Dendritic cell treated with granulocyte-macrophage colony-stimulating factor and Interleukin-4, amounts not matched to agents 40 ng/mL and 50 ng/mL, for 4 days (primary cell): Measurements from ENCODE around the gene C2orf72.
A peak's percentile ranks its signal among the peaks of the same experiment; 100 is the strongest.

Experiments
- H3K27ac Mint-ChIP-seq: one replicate; pipeline ENCODE4 v1.8.0; 2022; ENCODE audit warnings: mild to moderate bottlenecking, mixed read lengths
- H3K27me3 Mint-ChIP-seq: one replicate; pipeline ENCODE4 v1.8.0; 2022; ENCODE audit warnings: mild to moderate bottlenecking, mixed read lengths
- H3K36me3 Mint-ChIP-seq: one replicate; pipeline ENCODE4 v1.8.0; 2022; ENCODE audit warnings: low read depth, mixed read lengths
- H3K4me1 Mint-ChIP-seq: one replicate; pipeline ENCODE4 v1.8.0; 2022; ENCODE audit warnings: low read depth, mixed read lengths
- H3K4me3 Mint-ChIP-seq: one replicate; pipeline ENCODE4 v1.8.0; 2022; ENCODE audit warnings: mild to moderate bottlenecking, moderate library complexity, mixed read lengths
- H3K9me3 Mint-ChIP-seq: one replicate; pipeline ENCODE4 v1.8.0; 2022; ENCODE audit warnings: mixed read lengths
- intact Hi-C: fragments of 100-400 bp; cut with micrococcal nuclease; formaldehyde crosslinking; loops from one replicate; pipeline ENCODE4 v1.15.0; 2022

The C2orf72 gene

DNA sequence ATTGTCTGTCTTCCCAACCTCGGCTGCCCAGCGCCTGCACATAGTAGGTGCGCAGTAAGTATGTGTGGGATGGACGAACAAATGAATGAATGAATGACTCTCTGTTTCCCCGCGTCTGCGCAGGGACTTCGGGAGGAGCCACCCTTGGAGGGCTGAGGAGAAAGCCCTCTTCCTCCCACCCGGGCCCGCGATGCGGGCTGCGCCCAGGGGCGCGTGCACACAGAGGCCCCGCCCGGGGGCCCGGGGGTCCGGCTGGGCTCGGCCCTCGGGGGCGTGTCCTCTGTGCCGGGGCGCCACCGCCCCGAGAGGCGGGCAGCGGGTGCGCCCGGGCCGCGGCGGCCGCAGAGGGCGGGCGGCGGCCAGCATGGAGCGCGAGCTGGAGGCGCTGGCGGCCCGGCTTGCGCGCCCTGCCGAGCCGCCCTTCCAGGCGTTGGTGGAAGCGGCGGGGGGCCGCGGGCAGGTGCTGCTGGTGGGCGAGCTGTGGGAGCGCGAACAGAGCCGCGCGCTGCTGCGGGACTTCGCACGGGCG lies at the start of gene C2orf72:
TSS of gene C2orf72 (plus strand) at position 322 of the 529 bp plus-strand sequence. CDS start at position 365, 43 bp downstream.
- Mint-ChIP-seq H3K9me3 (no peaks in the 10 kb centered on the region), H3K27me3 (peaks cover 74% of the 10 kb centered on the region), H3K4me1 (peaks cover 13% of the 10 kb centered on the region), H3K4me3 (peak within 1 kb of the TSS; percentile 58), H3K27ac (no peak within 1 kb of the TSS), H3K36me3 (no peaks in the 10 kb centered on the region)
- intact Hi-C loops, result no loop called here

DNA sequence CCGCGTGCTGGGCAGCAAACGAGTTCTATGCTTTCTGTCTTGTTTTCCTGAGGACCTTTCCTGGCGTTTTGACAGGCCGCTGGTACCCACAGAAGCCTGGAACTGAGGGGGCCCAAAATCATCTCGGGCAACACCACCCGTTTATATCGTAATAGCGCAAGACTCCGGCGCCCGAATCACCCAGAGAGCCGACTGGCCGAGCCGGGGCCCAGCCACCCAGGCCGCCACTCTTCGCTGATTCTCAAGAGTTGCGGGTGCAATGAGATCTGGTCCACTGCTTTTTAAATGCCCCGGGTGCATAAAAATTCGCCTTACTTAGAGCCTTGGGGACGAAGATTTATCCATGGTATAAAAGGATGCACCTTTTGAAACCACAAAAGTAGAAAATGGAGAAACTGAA lies 47.6 kb upstream of the C2orf72 start:
- H3K36me3 Mint-ChIP-seq, result no peaks in the 10 kb centered on the region
- H3K27me3 Mint-ChIP-seq, result peaks cover 49% of the 10 kb centered on the region
- no peak overlapping the region for H3K4me3 Mint-ChIP-seq
- H3K4me1 Mint-ChIP-seq, result peaks cover 21% of the 10 kb centered on the region
- no peaks in the 10 kb centered on the region for H3K9me3 Mint-ChIP-seq
- intact Hi-C loops, result loop anchor here (5.0 kb wide), 3 partner anchors 42 to 167 kb away; no protein-coding TSS in a partner anchor
- H3K27ac Mint-ChIP-seq, result no peak overlapping the region

DNA sequence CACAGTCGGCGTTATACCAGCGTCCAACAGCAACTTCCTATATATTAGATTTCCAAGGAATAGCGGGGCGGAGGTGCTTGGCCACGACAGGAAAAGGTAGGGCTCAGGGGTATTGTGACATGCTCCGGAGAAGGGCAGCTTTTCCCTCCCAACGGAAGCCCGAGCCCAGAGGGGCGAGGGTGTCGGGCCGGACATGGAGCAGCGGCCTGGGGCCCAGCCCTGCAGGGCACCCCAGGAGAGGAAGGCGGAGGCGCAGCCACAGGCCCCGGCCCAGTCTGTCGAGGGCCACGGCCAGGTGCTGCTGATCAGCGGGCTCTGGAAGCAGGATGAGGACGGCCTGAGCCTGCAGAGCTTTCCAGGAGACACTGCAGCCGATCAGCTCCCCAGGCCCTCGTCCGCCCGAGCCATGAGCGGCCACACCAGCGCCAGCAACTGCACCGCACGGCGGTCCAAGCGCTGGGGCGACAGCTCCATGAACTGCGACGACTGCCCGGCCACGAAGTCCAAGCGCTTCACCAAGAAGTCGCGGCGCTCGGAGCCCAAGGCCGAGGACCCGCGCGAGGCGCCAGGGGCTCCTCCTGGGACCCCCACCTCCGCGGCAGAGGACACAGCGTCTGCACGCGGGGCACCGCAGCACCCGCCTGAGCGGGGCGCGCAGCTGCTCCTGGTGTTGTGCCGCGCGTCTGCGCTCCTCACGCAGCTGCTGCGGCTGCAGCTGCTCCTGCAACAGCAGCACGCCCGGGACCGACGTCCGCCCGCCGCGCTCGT lies 47.0 kb upstream of the C2orf72 start:
- intact Hi-C loops, result no loop called here
- Mint-ChIP-seq H3K36me3 (no peaks in the 10 kb centered on the region), H3K9me3 (no peaks in the 10 kb centered on the region), H3K27me3 (peaks cover 54% of the 10 kb centered on the region), H3K27ac (no peak overlapping the region), H3K4me1 (peaks cover 18% of the 10 kb centered on the region), H3K4me3 (no peak overlapping the region)

DNA sequence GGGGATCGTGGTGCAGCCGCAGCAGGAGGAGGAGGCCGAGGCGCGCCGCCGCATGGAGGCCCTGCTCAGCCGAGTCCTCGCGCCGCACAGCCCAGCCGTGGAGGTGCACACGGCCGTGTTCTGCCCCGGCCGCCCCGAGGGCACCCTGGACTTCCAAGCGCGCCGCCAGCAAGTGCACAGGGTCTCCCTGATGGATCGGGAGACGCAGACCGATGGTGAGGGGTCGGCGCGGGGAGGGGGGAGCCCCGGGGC lies 46.5 kb upstream of the C2orf72 start:
- no peak overlapping the region for H3K27ac Mint-ChIP-seq
- peaks cover 54% of the 10 kb centered on the region for H3K27me3 Mint-ChIP-seq
- no peak overlapping the region for H3K4me3 Mint-ChIP-seq

DNA sequence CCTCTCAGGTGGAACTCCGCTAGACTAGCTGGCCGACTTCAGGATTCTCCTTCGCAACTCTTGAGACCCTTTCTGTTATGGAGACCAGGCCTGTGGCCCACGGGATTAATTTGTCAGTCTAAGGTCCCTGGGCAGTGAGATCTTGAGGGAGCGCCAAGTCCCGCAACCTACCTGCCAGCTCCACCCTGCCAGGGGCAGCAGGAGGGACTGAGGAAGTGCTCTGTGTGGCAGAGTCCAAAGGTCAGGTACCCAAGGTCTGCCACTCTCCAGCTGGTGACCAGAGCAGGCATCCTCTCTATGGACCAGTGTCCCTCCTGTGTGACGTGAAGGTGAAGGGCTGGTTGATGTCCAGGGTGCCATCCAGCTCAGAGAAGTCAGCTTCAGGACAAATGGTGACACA lies 45.7 kb upstream of the C2orf72 start:
- H3K9me3 Mint-ChIP-seq, result no peaks in the 10 kb centered on the region
- H3K4me3 Mint-ChIP-seq, result no peak overlapping the region
- intact Hi-C loops, result no loop called here
- no peaks in the 10 kb centered on the region for H3K36me3 Mint-ChIP-seq
- H3K27ac Mint-ChIP-seq, result no peak overlapping the region
- peaks cover 5% of the 10 kb centered on the region for H3K4me1 Mint-ChIP-seq
- peaks cover 54% of the 10 kb centered on the region for H3K27me3 Mint-ChIP-seq

More for the DNA sequence above, 46.5 kb upstream of the C2orf72 start:
- intact Hi-C loops, result no loop called here
- Mint-ChIP-seq H3K4me1 (peaks cover 13% of the 10 kb centered on the region), H3K9me3 (no peaks in the 10 kb centered on the region), H3K36me3 (no peaks in the 10 kb centered on the region)

DNA sequence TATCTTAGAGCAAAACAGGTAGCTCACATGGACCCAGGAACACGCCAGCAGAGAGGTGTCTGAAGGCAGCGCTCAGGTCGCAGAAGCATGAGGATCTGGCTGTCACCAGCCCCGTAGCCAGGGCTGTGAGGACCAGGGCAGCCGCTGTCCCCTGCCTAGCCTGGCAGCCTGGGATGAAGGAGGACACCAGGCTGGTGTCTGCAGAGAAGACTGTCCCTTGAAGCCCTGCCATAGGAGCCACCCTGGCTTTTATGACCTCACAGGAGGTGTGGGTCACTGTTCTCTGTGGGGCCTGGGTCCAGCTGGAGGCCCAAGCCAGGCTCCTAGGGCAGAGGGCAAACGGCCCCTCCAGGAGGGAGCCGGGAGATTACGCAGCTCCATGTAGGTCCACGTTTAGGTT lies 41.5 kb upstream of the C2orf72 start, which contains the start of gene SPATA3:
TSS of gene SPATA3 (plus strand) at position 301 of the 400 bp plus-strand sequence. CDS start 113 bp downstream, outside the sequence.
- intact Hi-C loops, result no loop called here
- Mint-ChIP-seq H3K36me3 (no peaks in the 10 kb centered on the region), H3K27me3 (peaks cover 43% of the 10 kb centered on the region), H3K9me3 (no peaks in the 10 kb centered on the region), H3K4me1 (no peaks in the 10 kb centered on the region), H3K4me3 (no peak within 1 kb of the TSS), H3K27ac (no peak within 1 kb of the TSS)

DNA sequence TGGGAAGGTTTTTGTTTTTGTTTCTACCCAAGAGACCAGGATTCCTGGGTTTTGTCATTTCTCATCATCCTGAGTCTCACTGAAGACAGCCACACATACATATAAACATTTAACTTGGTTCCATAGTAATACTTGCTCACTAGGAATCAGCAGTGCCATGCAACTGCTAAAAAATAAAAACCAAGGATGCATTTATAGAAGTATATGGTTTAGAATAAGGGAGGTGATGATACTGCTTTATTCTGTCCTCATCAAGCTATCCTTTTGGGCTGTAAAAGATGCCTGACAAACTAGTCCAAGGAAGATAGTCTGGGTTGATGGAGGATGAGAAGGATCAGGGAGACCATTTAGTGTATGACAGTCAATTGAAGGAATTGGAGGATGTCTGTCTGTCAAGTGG lies 40.7 kb upstream of the C2orf72 start:
- Mint-ChIP-seq H3K4me1 (no peaks in the 10 kb centered on the region), H3K36me3 (no peaks in the 10 kb centered on the region), H3K27ac (no peak overlapping the region), H3K27me3 (peaks cover 44% of the 10 kb centered on the region), H3K9me3 (no peaks in the 10 kb centered on the region), H3K4me3 (no peak overlapping the region)
- intact Hi-C loops, result no loop called here

DNA sequence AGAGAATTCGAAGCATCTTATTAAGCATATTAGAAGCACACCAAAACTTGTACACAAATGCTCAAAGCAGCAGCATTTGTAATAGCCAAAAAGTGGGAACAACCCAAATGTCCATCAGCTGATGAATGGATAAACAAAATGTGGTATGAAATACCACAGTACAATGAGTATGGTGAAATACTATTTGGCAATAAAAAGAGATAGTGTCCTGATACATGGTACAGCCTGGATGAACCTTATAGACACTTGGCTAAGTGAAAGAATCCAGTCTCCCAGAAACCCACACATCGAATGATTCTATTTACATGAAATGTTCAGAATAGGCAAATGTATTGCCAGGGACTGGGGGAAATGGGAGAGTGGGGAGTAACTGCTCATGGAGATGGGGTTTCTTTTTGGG lies 38.4 kb upstream of the C2orf72 start:
- peaks cover 44% of the 10 kb centered on the region for H3K27me3 Mint-ChIP-seq
- no peaks in the 10 kb centered on the region for H3K36me3 Mint-ChIP-seq
- H3K4me3 Mint-ChIP-seq, result no peak overlapping the region
- intact Hi-C loops, result no loop called here
- no peaks in the 10 kb centered on the region for H3K9me3 Mint-ChIP-seq
- no peak overlapping the region for H3K27ac Mint-ChIP-seq
- H3K4me1 Mint-ChIP-seq, result no peaks in the 10 kb centered on the region

DNA sequence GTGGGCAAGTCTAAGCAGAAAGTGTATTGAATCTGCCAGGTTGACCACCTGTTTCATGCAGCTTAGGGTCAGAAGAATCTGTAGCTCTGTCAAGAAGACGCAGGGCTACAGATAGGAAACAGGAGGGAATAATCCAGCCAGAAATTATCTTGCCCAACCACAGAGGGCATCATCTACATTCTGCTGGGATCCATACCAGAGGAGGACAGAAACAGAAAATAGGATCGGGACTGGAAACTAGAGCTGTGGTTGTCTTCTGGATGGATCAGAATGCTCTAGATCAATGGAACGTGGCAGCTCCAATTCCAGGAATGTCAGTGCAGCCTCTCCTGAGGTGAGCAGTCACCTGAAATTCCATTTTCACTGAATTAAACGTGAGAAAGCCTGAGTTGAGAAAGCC lies 37.8 kb upstream of the C2orf72 start:
- no peaks in the 10 kb centered on the region for H3K4me1 Mint-ChIP-seq
- H3K4me3 Mint-ChIP-seq, result no peak overlapping the region
- intact Hi-C loops, result no loop called here
- peaks cover under 1% of the 10 kb centered on the region for H3K9me3 Mint-ChIP-seq
- H3K36me3 Mint-ChIP-seq, result no peaks in the 10 kb centered on the region
- H3K27ac Mint-ChIP-seq, result no peak overlapping the region
- H3K27me3 Mint-ChIP-seq, result peaks cover 44% of the 10 kb centered on the region

DNA sequence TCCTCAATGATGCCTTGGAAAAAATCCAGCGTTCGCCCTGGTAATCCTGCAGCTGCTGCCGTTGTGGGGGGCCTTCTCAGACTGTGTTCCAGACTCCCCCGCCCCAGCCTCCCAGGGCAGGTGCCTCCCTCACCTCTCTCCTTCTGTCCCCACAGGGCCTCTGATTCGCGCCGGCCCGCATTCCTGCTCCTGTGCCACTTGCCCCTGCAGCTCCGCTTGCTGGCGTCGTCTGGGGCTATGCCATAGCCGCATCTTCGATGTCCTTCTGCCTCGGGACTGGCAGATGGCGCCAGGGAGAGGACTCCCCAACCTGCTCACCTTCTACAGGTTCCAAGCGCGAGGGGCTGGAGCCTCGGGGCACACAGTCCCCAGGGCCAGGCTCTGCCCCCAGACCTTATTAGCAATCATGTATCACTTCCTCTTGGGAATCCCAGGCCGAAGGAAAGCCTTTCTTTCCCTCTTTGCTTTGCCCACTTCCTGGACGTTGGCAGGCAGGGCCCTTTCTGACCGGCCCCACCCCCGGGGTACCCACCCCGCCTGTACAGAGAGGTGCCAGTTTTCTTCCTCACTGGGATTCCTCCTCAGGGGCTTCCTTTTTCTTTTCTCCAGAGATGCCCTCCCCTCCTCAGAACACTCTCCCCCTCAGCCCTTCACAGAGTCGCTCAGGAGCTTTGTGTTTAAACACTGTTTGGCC lies 37.0 kb upstream of the C2orf72 start:
- H3K36me3 Mint-ChIP-seq, result peaks cover 3% of the 10 kb centered on the region
- no peak overlapping the region for H3K27ac Mint-ChIP-seq
- H3K9me3 Mint-ChIP-seq, result peaks cover 9% of the 10 kb centered on the region
- no peaks in the 10 kb centered on the region for H3K4me1 Mint-ChIP-seq
- peaks cover 39% of the 10 kb centered on the region for H3K27me3 Mint-ChIP-seq
- no peak overlapping the region for H3K4me3 Mint-ChIP-seq
- intact Hi-C loops, result no loop called here

DNA sequence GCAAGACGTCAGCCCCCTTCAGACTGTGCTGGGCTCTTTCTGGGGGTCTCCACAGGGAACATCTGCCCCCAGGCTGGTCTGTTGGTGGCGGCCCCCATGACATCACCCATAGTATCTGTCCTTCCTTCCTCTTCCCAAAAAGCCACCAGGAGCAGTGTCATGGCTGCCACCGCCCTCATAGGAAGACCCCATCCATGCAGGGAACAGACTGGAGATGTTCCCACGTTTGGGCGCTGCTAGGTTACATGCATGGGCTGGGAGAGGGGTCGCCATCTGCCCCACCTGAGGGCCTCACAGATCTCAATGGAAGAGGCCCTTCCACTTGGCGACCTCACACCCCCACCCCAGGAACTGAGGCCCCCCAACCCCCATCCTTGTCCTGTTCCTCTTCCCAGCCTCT lies 36.3 kb upstream of the C2orf72 start:
- H3K36me3 Mint-ChIP-seq, result peaks cover 4% of the 10 kb centered on the region
- no peaks in the 10 kb centered on the region for H3K4me1 Mint-ChIP-seq
- peaks cover 37% of the 10 kb centered on the region for H3K27me3 Mint-ChIP-seq
- intact Hi-C loops, result no loop called here
- no peak overlapping the region for H3K27ac Mint-ChIP-seq
- no peak overlapping the region for H3K4me3 Mint-ChIP-seq
- H3K9me3 Mint-ChIP-seq, result peaks cover 15% of the 10 kb centered on the region

DNA sequence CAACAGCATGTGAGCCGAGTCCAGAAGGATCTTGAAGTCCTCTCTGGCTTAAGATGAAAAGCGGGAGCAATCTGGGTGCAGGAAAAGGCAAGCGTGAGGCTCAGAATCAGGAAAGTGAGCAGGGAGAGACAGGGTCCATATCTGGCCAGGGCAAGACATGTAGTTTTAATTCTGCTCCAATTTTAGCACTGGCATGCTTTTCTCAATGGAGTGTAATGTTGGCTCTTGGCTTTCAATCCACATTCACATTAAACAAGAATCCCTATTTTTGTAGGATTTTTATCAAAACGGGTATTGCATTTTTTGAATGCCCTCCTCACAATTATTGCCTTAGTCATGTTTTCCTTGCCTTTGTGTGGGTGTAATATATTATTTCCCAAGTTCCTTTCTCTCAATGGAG lies 35.4 kb upstream of the C2orf72 start:
- Mint-ChIP-seq H3K4me3 (no peak overlapping the region), H3K4me1 (no peaks in the 10 kb centered on the region), H3K36me3 (peaks cover 4% of the 10 kb centered on the region), H3K9me3 (peaks cover 15% of the 10 kb centered on the region), H3K27me3 (peaks cover 32% of the 10 kb centered on the region), H3K27ac (no peak overlapping the region)
- intact Hi-C loops, result no loop called here

DNA sequence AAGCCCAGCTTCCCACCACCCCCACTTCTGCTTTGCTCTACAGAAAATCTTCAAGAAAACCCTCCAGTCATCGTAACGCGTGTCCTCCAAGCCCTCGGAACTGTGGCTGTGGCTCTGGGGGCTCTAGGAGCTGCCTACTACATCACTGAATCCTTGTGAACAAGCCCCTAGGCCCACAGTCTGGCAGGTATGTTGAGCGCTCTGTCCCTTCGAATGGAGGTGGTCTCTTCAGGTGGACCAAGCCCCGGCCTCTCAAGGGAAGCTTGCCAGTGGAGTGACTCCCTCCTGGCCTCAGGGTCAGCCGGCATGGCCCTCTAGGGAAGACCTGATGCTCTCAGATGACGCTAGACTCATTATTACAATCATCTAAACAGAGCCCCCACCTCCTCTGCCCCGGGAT lies 34.7 kb upstream of the C2orf72 start:
- no peaks in the 10 kb centered on the region for H3K4me1 Mint-ChIP-seq
- H3K36me3 Mint-ChIP-seq, result peaks cover 4% of the 10 kb centered on the region
- intact Hi-C loops, result no loop called here
- no peak overlapping the region for H3K27ac Mint-ChIP-seq
- peaks cover 15% of the 10 kb centered on the region for H3K9me3 Mint-ChIP-seq
- H3K4me3 Mint-ChIP-seq, result no peak overlapping the region
- peaks cover 31% of the 10 kb centered on the region for H3K27me3 Mint-ChIP-seq

DNA sequence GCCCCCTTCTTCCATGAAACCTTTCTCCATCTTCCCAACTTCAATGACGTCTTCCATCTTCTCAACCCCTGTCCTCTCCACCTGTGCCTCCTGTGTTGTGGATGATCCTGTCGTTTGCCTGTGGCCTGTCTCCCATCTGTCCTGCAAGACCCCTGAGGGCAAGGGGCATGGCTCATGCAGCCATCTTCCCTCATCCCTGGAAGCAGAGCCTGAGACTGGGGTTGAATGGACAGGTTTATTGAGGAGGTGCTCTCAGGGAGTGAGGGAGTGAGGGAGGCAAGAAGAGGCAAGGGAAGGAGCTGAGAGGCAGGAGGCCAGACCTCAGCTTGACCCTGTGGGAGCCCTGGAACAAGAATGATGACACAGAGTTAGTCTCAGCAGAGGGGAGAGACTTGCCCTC lies 34.1 kb upstream of the C2orf72 start:
- Mint-ChIP-seq H3K36me3 (peaks cover 4% of the 10 kb centered on the region), H3K4me3 (no peak overlapping the region), H3K9me3 (peaks cover 15% of the 10 kb centered on the region), H3K4me1 (no peaks in the 10 kb centered on the region), H3K27ac (no peak overlapping the region), H3K27me3 (peaks cover 34% of the 10 kb centered on the region)
- intact Hi-C loops, result no loop called here
